HS-27A (cell line): ENCODE measurements around the gene SHISA6.

ENCODE experiments used
- DNase-seq: peaks from one replicate; pipeline ENCODE4 v3.0.0-alpha.2; 2012; ENCODE audit warnings: low read depth, missing footprints

Gene SHISA6

DNA sequence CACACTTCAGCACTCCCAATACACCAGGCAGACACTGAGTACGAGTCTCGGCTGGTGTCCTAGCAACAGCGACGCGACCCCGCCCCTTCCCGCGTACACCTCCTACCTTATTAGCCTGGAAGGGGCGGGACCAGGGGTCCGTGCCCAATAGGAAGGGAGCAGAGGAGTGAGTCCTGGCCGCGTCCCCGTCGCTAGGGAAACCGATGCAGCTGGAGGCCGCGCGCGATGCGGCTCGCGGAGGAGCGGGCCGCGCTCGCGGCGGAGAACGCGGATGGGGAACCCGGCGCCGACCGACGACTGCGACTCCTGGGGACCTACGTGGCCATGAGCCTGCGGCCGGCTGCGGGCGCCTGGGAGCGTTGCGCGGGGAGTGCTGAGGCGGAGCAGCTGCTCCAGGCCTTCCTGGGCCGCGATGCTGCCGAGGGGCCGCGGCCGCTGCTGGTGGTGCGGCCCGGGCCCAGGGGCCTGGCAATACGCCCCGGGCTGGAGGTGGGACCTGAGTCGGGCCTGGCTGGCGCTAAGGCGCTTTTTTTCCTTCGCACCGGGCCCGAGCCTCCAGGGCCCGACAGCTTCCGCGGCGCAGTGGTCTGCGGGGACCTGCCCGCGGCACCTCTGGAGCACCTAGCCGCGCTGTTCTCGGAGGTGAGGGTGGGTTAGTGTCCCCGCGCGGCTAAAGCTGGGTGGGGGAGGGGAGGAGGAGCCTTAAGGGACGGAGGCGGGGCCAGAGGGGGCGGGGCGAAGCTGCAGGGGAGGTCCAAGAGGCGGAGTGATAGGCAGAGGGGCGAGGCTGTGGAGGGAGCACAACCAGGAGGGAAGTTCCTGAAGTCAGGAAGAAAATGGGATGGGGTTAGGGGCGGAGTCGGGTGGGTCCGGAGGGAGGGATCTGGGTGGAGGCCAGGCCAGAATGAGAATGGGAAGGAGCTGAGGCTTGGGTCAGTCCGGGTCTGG is 357.5 kb downstream of the SHISA6 start, which contains the start of gene DNAH9:
Gene DNAH9 (plus strand): TSS at position 197 of the 948 bp plus-strand sequence. CDS start 29 bp downstream, at position 226.
- DNase-seq, result no peak

- no peak for DNase-seq
Observed at GRCh38 chr17:11601661-11602060, 360.6 kb downstream of the SHISA6 start.

DNA sequence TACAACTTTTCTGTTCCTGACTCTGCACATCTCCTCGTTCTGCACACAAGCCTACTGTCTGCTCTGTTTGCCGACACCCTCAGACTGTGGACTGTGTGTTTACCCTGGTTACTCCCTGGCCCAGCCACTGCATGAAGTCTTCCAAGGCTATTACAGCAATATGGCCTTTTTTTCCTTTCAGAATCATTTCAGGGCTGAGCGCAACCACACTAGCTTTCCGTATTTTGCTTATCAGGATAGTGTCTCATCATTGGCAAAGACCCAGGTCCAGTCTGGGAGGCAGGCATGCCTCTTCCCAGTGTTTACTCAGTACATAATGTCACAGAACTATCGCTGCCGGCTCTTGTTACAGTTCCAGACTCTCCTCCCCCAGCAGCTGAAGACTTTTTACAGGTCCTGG is 367.4 kb downstream of the SHISA6 start:
- no peak for DNase-seq

DNA sequence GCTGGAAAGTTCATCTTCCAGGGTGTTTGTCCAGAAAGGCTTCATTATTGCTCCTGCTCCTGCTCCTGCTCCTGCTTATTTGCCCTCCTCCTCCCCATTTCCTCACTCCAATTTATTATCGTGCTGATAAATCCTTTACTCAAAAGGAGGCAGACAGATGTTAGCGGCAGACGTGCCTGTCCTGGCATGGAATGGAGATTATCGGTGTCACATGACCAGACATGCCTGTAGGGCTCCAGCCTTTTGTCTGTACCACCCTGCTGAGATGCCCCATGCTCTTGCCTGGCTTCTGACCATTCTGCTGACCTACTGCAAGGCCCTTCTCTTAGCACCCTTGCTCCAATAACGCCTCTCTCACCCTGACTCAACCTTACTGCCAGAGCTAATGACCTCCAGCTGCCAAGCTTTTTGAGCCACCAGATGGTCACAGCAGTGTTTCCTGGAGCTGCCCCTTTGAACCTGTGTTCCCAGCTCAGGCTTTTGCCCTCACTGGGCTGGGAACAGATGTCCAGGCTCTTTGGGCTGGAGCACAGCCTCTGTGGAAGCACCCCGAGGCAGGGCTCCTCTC is 370.1 kb downstream of the SHISA6 start:
- no peak for DNase-seq

DNA sequence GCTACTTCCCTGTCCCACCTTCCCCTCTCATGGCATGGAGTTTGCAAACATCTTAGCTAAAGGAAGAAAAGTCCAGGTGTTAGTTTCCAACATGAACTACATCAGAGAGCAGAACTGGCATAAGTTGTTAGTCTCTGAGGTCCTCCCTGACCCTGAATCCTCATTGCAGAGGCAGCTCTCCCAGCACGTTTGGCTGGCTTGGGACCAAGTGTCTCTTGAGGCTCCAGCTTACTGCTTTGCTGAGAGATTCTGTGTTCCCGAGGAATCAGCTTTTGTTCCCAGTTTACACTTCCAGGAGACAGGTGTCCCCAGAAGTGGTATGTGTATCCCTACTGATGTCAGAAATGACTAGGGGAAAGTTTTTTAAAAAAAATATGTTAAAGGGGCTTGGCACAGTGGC is 371.9 kb downstream of the SHISA6 start:
- DNase-seq, result no peak
